Activated T-cell treated with anti-CD3 and anti-CD28 coated beads, Interleukin-2, amount 50 U/mL, for 48 hours (primary cell): Measurements from ENCODE around the gene PREX1.
A peak's percentile ranks its signal among the peaks of the same experiment; 100 is the strongest.
"Not testable (repeated sequence)": the region's sequence is repeated elsewhere in the genome, so short reads cannot be mapped to it uniquely, and the experiment has no call there.

Source experiments
- DNase-seq, 2 experiments: peaks; one replicate each; pipeline ENCODE4 v3.0.0-alpha.2; 2020

Gene PREX1

GRCh38 chr20:48789781-48790472 lies 37.9 kb downstream of the PREX1 start:
- DNase-seq: no peak

- peak in 1 of 2 experiments; percentile 59 for DNase-seq
Measured at GRCh38 chr20:48789185-48789668, 38.6 kb downstream of the PREX1 start.

- DNase-seq: no peak
Measured at GRCh38 chr20:48788486-48789072, 39.2 kb downstream of the PREX1 start.

- DNase-seq: no peak
Measured at GRCh38 chr20:48787861-48788375, 39.9 kb downstream of the PREX1 start.

- DNase-seq: no peak
Measured at GRCh38 chr20:48786951-48787705, 40.7 kb downstream of the PREX1 start.

- DNase-seq: no peak
Measured at GRCh38 chr20:48785801-48786200, 42.0 kb downstream of the PREX1 start.

GRCh38 chr20:48785256-48785655 lies 42.5 kb downstream of the PREX1 start:
- no peak for DNase-seq

GRCh38 chr20:48784273-48784641 lies 43.5 kb downstream of the PREX1 start:
- no peak for DNase-seq

- peak; percentile 57 to 64 for DNase-seq
Measured at GRCh38 chr20:48783533-48784272, 44.1 kb downstream of the PREX1 start.

- DNase-seq: no peak
Measured at GRCh38 chr20:48782901-48783308, 44.9 kb downstream of the PREX1 start.

GRCh38 chr20:48782053-48782452 lies 45.7 kb downstream of the PREX1 start:
- no peak for DNase-seq

- DNase-seq: no peak
Measured at GRCh38 chr20:48781634-48782033, 46.2 kb downstream of the PREX1 start.

GRCh38 chr20:48779435-48779834 lies 48.4 kb downstream of the PREX1 start:
- DNase-seq: no peak

- DNase-seq: no peak
Measured at GRCh38 chr20:48777821-48778220, 50.0 kb downstream of the PREX1 start.

- DNase-seq: no peak
Measured at GRCh38 chr20:48777005-48777404, 50.8 kb downstream of the PREX1 start.

GRCh38 chr20:48776306-48776705 lies 51.5 kb downstream of the PREX1 start:
- no peak for DNase-seq

- not testable (repeated sequence) for DNase-seq
Measured at GRCh38 chr20:48775545-48775944, 52.3 kb downstream of the PREX1 start.

GRCh38 chr20:48774696-48775095 lies 53.1 kb downstream of the PREX1 start:
- DNase-seq: no peak

- DNase-seq: no peak
Measured at GRCh38 chr20:48773837-48774418, 53.9 kb downstream of the PREX1 start.

- DNase-seq: no peak
Measured at GRCh38 chr20:48772183-48772976, 55.4 kb downstream of the PREX1 start.

- DNase-seq: no peak
Measured at GRCh38 chr20:48771542-48771941, 56.3 kb downstream of the PREX1 start.
